ENCODE data around the gene PGP.
"Not testable (repeated sequence)": the region's sequence is repeated elsewhere in the genome, so short reads cannot be mapped to it uniquely, and the experiment has no call there.

PGP gene

GRCh38 chr16:2208308-2208707, 6.3 kb downstream of the PGP start:
- no peak overlapping the region for H3K27ac ChIP-seq
- H3K9ac ChIP-seq (ENCODE audit: insufficient read length) = no peak overlapping the region
- DNase-seq (ENCODE audit: low read depth, low spot score) = no peak
- H3K9me3 ChIP-seq (ENCODE audit: low read depth, low read length) = no peaks in the 10 kb centered on the region
- H3K36me3 ChIP-seq (ENCODE audit: insufficient read depth, low read length) = peaks cover 25% of the 10 kb centered on the region; the same call in 1 of the 2 replicates
- TF ChIP-seq EZH2 (IDR thresholded peaks at IDR 0.05) = no peak
- no peak for TF ChIP-seq FOXP2 (optimal IDR thresholded peaks at IDR 0.05; ENCODE audit: control extremely low read depth, extremely low read length, insufficient read depth)
- no peak for TF ChIP-seq POLR2AphosphoS5 (IDR thresholded peaks at IDR 0.05; ENCODE audit: borderline replicate concordance, low read depth, low read length)
- no peak overlapping the region for H3K4me3 ChIP-seq

- no peak overlapping the region for H3K27ac ChIP-seq
- H3K4me3 ChIP-seq = no peak overlapping the region
- H3K9ac ChIP-seq (ENCODE audit: insufficient read length) = no peak overlapping the region
- peaks cover 25% of the 10 kb centered on the region; the same call in 1 of the 2 replicates for H3K36me3 ChIP-seq (ENCODE audit: insufficient read depth, low read length)
- no peaks in the 10 kb centered on the region for H3K9me3 ChIP-seq (ENCODE audit: low read depth, low read length)
- no peak for TF ChIP-seq FOXP2 (optimal IDR thresholded peaks at IDR 0.05; ENCODE audit: control extremely low read depth, extremely low read length, insufficient read depth)
- no peak for TF ChIP-seq POLR2AphosphoS5 (IDR thresholded peaks at IDR 0.05; ENCODE audit: borderline replicate concordance, low read depth, low read length)
- TF ChIP-seq EZH2 (IDR thresholded peaks at IDR 0.05) = no peak
- no peak for DNase-seq (ENCODE audit: low read depth, low spot score)
These were observed 6.8 kb downstream of the PGP start for GRCh38 chr16:2207872-2208271.

- Histone ChIP-seq H3K9ac (ENCODE audit: insufficient read length) (no peak overlapping the region), H3K36me3 (ENCODE audit: insufficient read depth, low read length) (peaks cover 25% of the 10 kb centered on the region; the same call in 1 of the 2 replicates), H3K27ac (no peak overlapping the region), H3K9me3 (ENCODE audit: low read depth, low read length) (no peaks in the 10 kb centered on the region), H3K4me3 (peak overlapping the region; percentile 90; the same call in 1 of the 2 replicates)
- no peak for DNase-seq (ENCODE audit: low read depth, low spot score)
- TF ChIP-seq EZH2 (IDR thresholded peaks at IDR 0.05) (no peak), POLR2AphosphoS5 (IDR thresholded peaks at IDR 0.05; ENCODE audit: borderline replicate concordance, low read depth, low read length) (no peak), FOXP2 (optimal IDR thresholded peaks at IDR 0.05; ENCODE audit: control extremely low read depth, extremely low read length, insufficient read depth) (no peak)
These were observed 7.7 kb downstream of the PGP start for GRCh38 chr16:2206780-2207433.

- H3K36me3 ChIP-seq (ENCODE audit: insufficient read depth, low read length) = peaks cover 25% of the 10 kb centered on the region; the same call in 1 of the 2 replicates
- H3K27ac ChIP-seq = no peak overlapping the region; the same call in 1 of the 2 replicates
- peak overlapping the region; percentile 90 for H3K4me3 ChIP-seq
- no peak for DNase-seq (ENCODE audit: low read depth, low spot score)
- no peaks in the 10 kb centered on the region for H3K9me3 ChIP-seq (ENCODE audit: low read depth, low read length)
- TF ChIP-seq POLR2AphosphoS5 (IDR thresholded peaks at IDR 0.05; ENCODE audit: borderline replicate concordance, low read depth, low read length) (no peak), FOXP2 (optimal IDR thresholded peaks at IDR 0.05; ENCODE audit: control extremely low read depth, extremely low read length, insufficient read depth) (no peak), EZH2 (IDR thresholded peaks at IDR 0.05) (no peak)
- H3K9ac ChIP-seq (ENCODE audit: insufficient read length) = peak overlapping the region; percentile 96
These were observed 8.2 kb downstream of the PGP start for GRCh38 chr16:2206420-2206779.

- Histone ChIP-seq H3K36me3 (ENCODE audit: insufficient read depth, low read length) (peaks cover 25% of the 10 kb centered on the region; the same call in 1 of the 2 replicates), H3K9me3 (ENCODE audit: low read depth, low read length) (no peaks in the 10 kb centered on the region), H3K4me3 (peak overlapping the region; percentile 90), H3K9ac (ENCODE audit: insufficient read length) (peak overlapping the region; percentile 96), H3K27ac (peak overlapping the region; percentile 92)
- no peak for TF ChIP-seq POLR2AphosphoS5 (IDR thresholded peaks at IDR 0.05; ENCODE audit: borderline replicate concordance, low read depth, low read length)
- TF ChIP-seq EZH2 (IDR thresholded peaks at IDR 0.05) = no peak
- no peak for TF ChIP-seq FOXP2 (optimal IDR thresholded peaks at IDR 0.05; ENCODE audit: control extremely low read depth, extremely low read length, insufficient read depth)
- DNase-seq (ENCODE audit: low read depth, low spot score) = no peak
These were observed 8.7 kb downstream of the PGP start for GRCh38 chr16:2205967-2206313.

- H3K36me3 ChIP-seq (ENCODE audit: insufficient read depth, low read length) = peaks cover 25% of the 10 kb centered on the region; the same call in 1 of the 2 replicates
- DNase-seq (ENCODE audit: low read depth, low spot score) = peak; percentile 44
- TF ChIP-seq FOXP2 (optimal IDR thresholded peaks at IDR 0.05; ENCODE audit: control extremely low read depth, extremely low read length, insufficient read depth) = peak; percentile 49
- TF ChIP-seq POLR2AphosphoS5 (IDR thresholded peaks at IDR 0.05; ENCODE audit: borderline replicate concordance, low read depth, low read length) = peak; percentile 89
- TF ChIP-seq EZH2 (IDR thresholded peaks at IDR 0.05) = no peak
These were observed 9.3 kb downstream of the PGP start, which contains the start of gene MLST8 for GRCh38 chr16:2205104-2205966. TSS of gene MLST8 (plus strand) at chr16:2205454. CDS start at chr16:2206086, 632 bp downstream.

GRCh38 chr16:2204416-2205103, 10.1 kb downstream of the PGP start:
- TF ChIP-seq POLR2AphosphoS5 (IDR thresholded peaks at IDR 0.05; ENCODE audit: borderline replicate concordance, low read depth, low read length) = no peak
- no peak for TF ChIP-seq EZH2 (IDR thresholded peaks at IDR 0.05)
- TF ChIP-seq FOXP2 (optimal IDR thresholded peaks at IDR 0.05; ENCODE audit: control extremely low read depth, extremely low read length, insufficient read depth) = no peak
- H3K9ac ChIP-seq (ENCODE audit: insufficient read length) = peak overlapping the region; percentile 96
- peaks cover 25% of the 10 kb centered on the region; the same call in 1 of the 2 replicates for H3K36me3 ChIP-seq (ENCODE audit: insufficient read depth, low read length)
- H3K27ac ChIP-seq = no peak overlapping the region
- DNase-seq (ENCODE audit: low read depth, low spot score) = no peak
- H3K4me3 ChIP-seq = peak overlapping the region; percentile 90
- no peaks in the 10 kb centered on the region for H3K9me3 ChIP-seq (ENCODE audit: low read depth, low read length)

More at GRCh38 chr16:2205104-2205966, 9.3 kb downstream of the PGP start, which contains the start of gene MLST8:
- H3K27ac ChIP-seq = peak within 1 kb of the TSS; percentile 92
- H3K9me3 ChIP-seq (ENCODE audit: low read depth, low read length) = no peaks in the 10 kb centered on the region
- peak within 1 kb of the TSS; percentile 90 for H3K4me3 ChIP-seq
- peak within 1 kb of the TSS; percentile 96 for H3K9ac ChIP-seq (ENCODE audit: insufficient read length)

GRCh38 chr16:2203119-2203688, 11.4 kb downstream of the PGP start:
- H3K9ac ChIP-seq (ENCODE audit: insufficient read length); H3K9me3 ChIP-seq (ENCODE audit: low read depth, low read length); H3K4me3 ChIP-seq; H3K27ac ChIP-seq; DNase-seq (ENCODE audit: low read depth, low spot score): not testable (repeated sequence)
- H3K36me3 ChIP-seq (ENCODE audit: insufficient read depth, low read length) = peaks cover 15% of the 10 kb centered on the region; the same call in 1 of the 2 replicates

Measured in SK-N-MC (cell line).